GM23338 (cell line): ENCODE results near the gene TRAPPC12.

Experiments used
- CREB1 ChIP-seq: fragments of 250-450 bp; sonication (Bioruptor Pico); IDR thresholded peaks from 2 replicates; pipeline ENCODE4 v1.5.0; 2020; ENCODE audit warnings: low read depth, mild to moderate bottlenecking, moderate library complexity
- EZH2 ChIP-seq: fragments of 200-600 bp; sonication (generic); IDR thresholded peaks from one replicate; pipeline ENCODE4 v1.8.0; 2017; ENCODE audit warnings: antibody characterized with exemption, mild to moderate bottlenecking, low read depth; ENCODE audit not compliant: unreplicated experiment
- EZH2phosphoT487 ChIP-seq: fragments of 200-600 bp; sonication (generic); IDR thresholded peaks from one replicate; pipeline ENCODE4 v1.8.1; 2018; ENCODE audit warnings: antibody characterized with exemption; ENCODE audit not compliant: unreplicated experiment
- POLR2AphosphoS5 ChIP-seq: IDR thresholded peaks from 2 replicates; pipeline ENCODE4 v1.6.1; 2016; ENCODE audit warnings: antibody characterized with exemption, low read depth
- STAT1 ChIP-seq: IDR thresholded peaks from one replicate; pipeline ENCODE4 v1.6.1; 2016; ENCODE audit warnings: antibody characterized with exemption; ENCODE audit not compliant: unreplicated experiment
- ZNF331 ChIP-seq: fragments of 250-450 bp; sonication (Bioruptor Pico); IDR thresholded peaks from 2 replicates; pipeline ENCODE4 v1.5.0; 2020; ENCODE audit warnings: low read depth, mild to moderate bottlenecking, moderate library complexity
- TF ChIP-seq, protein P1 (sequence below), 2 experiments: fragments of 200-600 bp in 1 of 2; sonication (generic) in 1 of 2; conservative IDR thresholded peaks; 2 replicates each; pipeline versions ENCODE4 v1.5.1 to v1.6.1; 2016 to 2017; ENCODE audit warnings: antibody characterized with exemption in 2 of 2, low read depth in 2 of 2, mild to moderate bottlenecking in 2 of 2, moderate library complexity in 1 of 2
- TF ChIP-seq, protein P2 (sequence below): IDR thresholded peaks from one replicate; pipeline ENCODE4 v1.6.1; 2018; ENCODE audit warnings: antibody characterized with exemption; ENCODE audit not compliant: unreplicated experiment
- TF ChIP-seq, protein P3 (sequence below): IDR thresholded peaks from 2 replicates; pipeline ENCODE4 v1.6.1; 2016; ENCODE audit warnings: antibody characterized with exemption

DNA sequence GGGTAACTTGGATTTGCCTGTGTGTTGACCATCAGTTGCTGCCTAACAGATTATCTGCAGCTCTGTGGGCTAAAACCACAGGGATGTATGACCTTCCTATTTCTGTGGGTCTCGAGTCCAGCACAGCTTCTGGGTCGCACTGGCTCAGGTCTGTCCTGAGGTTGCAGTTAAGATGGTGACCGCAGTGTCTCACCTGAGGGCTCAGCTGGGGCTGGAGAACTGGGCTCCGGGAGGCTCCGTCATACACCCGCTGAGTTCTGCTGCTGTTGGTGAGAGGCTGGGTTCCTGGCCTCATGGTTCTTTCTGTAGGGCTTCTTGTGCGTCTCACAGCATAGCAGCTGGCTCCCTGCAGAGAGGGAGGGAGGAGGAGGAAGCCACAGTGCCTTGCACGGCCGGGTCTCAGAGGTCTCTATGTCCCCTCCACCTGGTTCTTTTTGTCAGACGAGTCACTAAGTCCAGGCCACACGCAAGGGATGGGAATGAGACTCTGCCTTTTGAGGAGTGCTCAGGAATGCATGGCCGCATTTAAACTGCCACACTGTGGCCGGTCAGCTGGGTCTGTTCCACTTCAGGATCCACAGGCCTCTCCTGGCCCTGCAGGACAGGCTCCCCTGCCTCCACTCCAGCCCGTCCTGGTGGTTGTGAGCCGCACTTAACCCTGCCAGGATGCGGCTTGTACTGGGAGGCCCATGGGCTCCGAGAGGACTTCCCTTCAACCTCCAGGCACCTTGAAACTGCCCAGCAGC is 72.6 kb downstream of the TRAPPC12 start:
- no peak for TF ChIP-seq CREB1 (CRISPR knock-in tag)
- TF ChIP-seq EZH2, result no peak
- TF ChIP-seq, protein P1, sequence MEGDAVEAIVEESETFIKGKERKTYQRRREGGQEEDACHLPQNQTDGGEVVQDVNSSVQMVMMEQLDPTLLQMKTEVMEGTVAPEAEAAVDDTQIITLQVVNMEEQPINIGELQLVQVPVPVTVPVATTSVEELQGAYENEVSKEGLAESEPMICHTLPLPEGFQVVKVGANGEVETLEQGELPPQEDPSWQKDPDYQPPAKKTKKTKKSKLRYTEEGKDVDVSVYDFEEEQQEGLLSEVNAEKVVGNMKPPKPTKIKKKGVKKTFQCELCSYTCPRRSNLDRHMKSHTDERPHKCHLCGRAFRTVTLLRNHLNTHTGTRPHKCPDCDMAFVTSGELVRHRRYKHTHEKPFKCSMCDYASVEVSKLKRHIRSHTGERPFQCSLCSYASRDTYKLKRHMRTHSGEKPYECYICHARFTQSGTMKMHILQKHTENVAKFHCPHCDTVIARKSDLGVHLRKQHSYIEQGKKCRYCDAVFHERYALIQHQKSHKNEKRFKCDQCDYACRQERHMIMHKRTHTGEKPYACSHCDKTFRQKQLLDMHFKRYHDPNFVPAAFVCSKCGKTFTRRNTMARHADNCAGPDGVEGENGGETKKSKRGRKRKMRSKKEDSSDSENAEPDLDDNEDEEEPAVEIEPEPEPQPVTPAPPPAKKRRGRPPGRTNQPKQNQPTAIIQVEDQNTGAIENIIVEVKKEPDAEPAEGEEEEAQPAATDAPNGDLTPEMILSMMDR (conservative IDR thresholded peaks at IDR 0.05; ENCODE audit: low read depth in 2 of 2), result no peak
- TF ChIP-seq, protein P2, sequence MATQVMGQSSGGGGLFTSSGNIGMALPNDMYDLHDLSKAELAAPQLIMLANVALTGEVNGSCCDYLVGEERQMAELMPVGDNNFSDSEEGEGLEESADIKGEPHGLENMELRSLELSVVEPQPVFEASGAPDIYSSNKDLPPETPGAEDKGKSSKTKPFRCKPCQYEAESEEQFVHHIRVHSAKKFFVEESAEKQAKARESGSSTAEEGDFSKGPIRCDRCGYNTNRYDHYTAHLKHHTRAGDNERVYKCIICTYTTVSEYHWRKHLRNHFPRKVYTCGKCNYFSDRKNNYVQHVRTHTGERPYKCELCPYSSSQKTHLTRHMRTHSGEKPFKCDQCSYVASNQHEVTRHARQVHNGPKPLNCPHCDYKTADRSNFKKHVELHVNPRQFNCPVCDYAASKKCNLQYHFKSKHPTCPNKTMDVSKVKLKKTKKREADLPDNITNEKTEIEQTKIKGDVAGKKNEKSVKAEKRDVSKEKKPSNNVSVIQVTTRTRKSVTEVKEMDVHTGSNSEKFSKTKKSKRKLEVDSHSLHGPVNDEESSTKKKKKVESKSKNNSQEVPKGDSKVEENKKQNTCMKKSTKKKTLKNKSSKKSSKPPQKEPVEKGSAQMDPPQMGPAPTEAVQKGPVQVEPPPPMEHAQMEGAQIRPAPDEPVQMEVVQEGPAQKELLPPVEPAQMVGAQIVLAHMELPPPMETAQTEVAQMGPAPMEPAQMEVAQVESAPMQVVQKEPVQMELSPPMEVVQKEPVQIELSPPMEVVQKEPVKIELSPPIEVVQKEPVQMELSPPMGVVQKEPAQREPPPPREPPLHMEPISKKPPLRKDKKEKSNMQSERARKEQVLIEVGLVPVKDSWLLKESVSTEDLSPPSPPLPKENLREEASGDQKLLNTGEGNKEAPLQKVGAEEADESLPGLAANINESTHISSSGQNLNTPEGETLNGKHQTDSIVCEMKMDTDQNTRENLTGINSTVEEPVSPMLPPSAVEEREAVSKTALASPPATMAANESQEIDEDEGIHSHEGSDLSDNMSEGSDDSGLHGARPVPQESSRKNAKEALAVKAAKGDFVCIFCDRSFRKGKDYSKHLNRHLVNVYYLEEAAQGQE, result no peak
- TF ChIP-seq POLR2AphosphoS5, result no peak
- TF ChIP-seq EZH2phosphoT487, result no peak
- no peak for TF ChIP-seq STAT1
- TF ChIP-seq, protein P3, sequence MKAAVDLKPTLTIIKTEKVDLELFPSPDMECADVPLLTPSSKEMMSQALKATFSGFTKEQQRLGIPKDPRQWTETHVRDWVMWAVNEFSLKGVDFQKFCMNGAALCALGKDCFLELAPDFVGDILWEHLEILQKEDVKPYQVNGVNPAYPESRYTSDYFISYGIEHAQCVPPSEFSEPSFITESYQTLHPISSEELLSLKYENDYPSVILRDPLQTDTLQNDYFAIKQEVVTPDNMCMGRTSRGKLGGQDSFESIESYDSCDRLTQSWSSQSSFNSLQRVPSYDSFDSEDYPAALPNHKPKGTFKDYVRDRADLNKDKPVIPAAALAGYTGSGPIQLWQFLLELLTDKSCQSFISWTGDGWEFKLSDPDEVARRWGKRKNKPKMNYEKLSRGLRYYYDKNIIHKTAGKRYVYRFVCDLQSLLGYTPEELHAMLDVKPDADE, result no peak
- no peak for TF ChIP-seq ZNF331 (CRISPR knock-in tag)
